GM10847 (cell line): Measurements from ENCODE around the gene PGF.

Source experiments
- POLR2A ChIP-seq: IDR thresholded peaks from 2 replicates; pipeline ENCODE4 v1.6.1; 2011; ENCODE audit not compliant: insufficient read length; ENCODE audit errors: extremely low read depth

PGF gene

DNA sequence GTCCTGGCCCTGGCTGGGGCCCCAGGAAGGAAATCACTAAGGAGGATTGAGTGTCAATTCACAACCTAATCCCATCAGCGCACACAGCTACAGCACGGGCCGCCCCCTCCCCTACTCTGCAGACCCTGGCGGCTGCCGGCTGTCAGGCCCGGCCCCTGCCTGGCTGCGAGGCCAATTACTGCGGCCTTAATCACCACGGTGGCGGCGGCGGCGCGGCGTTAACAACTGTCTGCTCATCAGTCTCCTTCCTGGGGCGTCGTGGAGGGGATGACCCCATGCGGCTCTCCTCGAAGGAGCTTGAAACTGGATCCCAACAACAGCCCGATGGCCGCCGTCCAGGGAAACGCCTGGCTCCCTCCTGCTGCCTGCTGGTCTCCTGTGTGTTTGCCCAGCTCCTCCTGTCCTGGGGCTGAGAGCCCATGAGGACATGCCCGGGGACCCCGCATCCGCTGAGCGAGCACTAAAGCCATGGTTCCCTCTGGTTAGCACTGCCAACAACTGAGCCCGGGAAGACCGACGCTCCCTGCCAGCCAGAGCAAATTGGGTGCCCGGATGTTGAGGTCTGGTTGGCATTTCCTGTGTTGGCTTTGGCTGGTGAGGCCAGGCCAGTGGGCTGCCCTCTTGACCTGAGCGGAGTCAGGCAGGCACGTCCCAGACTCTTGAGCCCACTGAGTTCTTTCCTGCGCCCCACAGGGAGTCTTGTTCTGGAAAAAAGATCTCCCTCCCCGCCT lies 25.5 kb upstream of the PGF start:
- TF ChIP-seq POLR2A, result no peak

DNA sequence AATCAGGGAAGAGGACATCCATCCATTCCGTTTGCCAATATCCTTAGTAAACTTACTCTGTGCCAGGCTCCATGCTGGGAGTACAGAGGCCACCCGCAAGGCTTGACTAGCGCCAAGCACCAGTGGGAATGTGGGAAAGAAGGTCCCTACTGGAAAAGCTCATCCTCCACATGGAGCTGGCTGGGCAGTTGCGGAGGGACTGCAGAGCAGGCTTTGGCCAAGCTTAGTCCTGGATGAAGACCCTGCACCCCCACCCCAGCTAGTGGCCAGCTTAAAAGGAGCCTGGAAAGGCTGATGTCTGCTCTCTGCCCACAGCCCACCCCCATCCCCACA lies 25.0 kb upstream of the PGF start:
- no peak for TF ChIP-seq POLR2A

DNA sequence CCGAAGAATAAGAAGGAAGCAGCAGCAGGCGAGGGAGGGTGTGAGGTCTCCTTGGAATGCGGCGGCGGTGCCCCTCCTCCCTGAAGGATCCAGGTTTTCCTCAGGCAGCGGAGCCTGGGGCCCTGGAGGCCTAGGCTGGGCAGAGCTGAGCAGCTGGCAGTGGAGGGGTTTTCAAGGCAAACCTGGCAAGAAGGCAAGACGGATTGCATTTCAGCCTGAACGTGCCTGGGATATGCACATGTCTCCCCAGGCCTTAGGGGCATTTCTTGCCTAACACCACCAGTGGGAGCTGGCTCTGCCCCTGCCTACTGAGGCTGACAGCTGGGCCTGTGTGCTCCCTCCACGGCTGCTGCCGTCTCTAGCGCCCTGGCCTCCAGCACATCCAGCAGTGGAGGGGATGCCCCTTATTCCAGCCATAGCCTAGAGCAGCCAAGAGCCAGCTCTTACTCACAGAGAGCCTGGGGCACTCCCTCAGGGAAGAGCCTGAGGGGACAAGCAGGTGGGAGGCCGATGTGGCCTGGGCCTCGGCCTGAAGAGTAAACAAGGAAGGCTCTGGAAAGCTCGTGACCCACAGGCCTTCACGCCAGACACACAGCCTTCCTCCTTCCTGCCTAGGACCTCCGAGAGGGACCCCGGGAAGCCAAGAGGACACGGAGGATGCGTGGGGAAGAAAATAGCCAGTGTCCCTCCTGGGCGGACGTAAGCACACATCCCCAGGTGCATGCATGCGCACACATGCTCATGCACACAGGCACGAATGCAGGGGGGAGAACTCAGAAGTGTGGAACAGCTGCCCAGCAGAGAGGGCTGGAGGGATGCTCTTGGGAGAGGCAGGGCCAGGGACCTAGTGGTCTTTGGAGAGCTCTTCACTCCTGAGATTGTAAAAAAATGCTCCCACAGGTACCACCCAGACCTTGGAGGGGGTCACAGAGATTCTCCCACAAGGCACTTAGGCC lies 24.3 kb upstream of the PGF start:
- no peak for TF ChIP-seq POLR2A

DNA sequence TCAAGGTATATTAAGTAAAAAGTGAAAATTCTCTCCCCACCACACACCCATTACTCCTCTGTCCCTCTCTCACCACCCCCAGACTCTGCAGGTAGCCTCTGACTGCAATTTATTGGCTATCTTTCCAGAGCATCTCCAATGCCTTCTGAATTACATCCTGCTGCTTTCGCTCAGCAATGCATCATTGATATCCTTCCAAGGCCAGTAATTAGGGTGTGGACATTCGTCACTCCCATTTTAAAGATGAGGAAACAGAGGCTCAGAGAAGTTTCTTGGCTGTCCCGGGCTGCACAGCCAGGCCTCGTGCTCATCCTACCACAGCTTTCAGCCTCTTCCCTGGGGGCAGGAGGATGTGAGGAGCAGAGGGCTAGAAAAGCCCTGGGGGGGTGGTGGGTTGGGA lies 23.6 kb upstream of the PGF start:
- no peak for TF ChIP-seq POLR2A

DNA sequence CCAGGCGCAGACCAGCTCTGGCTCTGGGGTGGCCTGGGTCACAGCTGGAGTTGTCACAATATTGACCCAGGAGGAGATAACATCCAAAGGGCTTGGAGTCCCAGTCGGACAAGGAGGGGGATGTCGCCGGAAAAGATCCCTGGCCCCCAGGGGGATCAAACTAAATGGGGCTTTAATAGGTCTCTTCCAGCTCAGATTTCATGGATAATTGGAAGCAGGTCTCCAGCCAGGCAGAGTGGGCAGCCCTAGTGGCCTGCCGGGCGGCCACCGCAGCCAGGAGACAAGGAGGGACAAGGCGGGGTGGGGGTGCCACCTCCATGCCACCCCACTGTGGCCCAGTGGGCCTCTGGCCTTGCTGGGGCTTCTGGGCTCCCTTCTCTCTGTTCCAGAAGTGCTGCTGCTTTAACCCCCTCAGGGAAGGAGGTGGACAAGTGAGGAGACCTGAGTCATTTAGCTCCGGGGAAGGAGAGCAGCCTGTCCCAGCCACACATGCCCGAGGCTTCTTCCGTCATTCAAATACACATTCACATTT lies 23.1 kb upstream of the PGF start:
- TF ChIP-seq POLR2A, result no peak

DNA sequence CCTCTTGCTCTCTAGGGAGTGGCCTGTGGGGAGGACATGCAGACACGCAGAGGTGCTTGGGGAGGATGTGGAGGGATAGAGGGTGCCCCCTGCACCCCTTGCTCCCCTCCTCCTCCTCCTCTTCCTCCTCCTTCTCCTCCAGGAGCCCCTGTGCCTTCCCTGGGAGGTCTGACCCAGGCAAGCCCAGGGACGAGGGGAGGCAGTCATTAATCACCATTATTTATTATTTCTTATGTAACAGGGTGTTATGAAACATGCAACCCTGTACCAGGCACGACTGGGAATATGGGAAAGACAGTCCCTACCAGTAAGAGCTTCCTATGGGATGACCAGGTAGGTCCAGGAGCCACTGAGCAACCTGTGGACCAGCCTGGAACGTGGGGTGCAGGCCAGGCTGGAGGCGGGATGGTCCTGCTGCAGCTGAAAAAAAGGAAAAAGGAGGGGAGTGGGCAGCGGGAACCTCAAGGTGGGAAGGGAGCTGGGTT lies 22.5 kb upstream of the PGF start:
- no peak for TF ChIP-seq POLR2A

DNA sequence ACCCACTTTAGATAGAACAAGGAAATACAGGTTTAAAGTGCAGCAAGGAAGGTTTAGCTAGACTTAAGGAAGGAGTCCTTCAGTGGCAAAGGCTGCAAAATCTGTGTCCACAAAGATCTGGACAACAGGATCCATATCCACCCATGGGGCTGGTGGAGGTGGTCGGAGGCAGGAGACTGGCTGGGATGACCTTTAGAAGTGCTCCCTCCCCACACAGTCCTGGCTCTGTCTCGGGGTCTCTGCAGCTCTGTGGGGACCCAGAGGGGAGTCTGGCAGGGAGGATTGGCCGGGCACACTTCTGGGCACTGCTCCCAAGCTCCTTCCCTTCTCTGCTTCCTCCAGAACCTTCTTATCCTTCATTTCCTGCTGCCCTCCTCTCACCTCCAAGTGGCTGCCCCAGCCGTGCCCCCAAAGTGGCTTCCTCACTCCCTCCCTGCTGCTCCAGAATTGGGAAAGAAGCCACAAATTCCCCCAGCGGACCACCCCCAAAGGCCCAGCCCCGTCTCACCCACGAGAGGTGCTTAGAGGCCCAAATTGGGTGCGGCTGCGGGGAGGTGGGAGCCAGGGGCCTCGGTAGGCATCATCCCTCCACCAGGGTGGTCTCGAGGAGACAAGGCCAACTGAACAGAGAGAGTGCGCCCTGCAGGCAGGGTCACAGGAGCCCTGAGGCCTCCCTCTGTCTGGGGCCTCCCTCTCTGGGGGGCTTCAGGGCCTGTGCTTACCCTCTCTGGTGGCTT lies 21.9 kb upstream of the PGF start:
- no peak for TF ChIP-seq POLR2A

DNA sequence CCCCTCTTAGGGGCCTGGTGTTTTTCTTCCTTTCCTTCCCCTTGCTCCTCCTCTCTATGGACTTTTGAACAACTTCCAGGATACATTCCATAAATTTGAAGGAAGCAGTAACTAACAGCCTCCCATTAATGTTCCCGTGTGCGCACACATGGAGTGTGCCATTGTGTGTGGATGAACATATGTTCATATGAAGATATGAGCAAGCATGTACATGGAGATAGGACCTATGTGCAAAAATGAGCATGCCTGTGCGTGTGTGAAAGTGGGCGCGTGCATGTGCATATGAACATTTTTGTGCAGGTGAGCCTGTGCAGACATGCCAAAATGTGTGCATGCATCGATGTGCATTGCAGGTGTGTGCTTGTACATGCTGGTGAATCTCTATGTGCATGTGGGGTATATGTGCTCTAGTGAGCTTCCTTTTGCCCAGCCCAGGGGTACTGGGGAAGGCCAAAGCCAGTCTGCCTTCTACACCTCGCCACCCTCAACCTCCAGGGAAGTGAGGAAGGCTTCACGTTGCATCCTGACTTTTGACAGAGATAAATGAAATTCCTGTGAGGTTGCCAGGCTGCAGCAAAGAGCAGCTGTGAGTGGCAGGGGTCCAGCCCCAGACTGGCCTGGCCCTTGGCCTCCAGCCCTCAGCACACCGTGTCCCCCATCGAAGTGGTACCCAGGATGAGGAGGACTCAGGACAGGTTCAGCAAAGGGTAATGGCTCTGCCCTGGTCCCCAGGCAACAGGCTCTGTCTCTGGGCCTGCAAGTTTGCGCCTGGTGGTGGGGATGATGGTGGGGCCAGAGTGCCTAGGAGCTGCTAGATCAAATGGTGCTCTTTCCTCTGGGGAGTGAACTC lies 21.1 kb upstream of the PGF start:
- no peak for TF ChIP-seq POLR2A

DNA sequence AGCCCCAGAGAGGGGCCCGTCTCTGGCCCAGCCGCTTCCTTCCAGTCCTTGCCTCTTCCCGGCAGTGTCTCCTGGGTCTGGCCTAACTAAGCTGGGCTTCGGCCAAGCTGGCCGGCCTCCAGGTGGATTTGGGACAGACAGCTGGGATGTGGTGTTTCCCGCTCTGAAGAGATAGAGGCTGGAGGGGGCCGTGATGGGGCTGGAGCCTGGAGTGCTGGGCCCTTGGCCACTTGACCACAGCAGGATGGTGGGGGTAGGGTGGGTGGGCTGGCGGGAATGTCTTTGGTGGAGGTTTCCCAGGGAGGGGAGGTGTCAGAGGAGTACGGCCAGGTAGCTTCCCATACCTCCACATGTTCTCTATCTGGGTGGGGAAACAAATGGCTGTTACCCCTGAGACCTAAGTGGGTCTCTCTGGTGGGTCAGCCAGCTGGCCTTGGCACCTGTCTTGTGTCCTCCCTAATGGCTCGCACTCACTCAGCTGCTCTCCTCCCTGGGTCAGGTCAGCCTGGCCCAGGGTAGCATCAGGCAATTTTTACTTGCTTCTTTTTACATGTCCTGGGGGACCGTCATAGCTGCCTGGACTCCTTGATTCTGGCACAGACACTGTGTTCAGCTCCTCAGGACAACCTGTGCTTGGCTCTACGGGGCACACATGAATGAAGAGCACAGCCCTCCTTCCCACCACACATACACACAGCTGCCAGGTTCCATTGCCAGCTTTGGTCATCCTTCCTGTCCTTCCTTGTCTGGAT lies 19.8 kb upstream of the PGF start:
- no peak for TF ChIP-seq POLR2A

DNA sequence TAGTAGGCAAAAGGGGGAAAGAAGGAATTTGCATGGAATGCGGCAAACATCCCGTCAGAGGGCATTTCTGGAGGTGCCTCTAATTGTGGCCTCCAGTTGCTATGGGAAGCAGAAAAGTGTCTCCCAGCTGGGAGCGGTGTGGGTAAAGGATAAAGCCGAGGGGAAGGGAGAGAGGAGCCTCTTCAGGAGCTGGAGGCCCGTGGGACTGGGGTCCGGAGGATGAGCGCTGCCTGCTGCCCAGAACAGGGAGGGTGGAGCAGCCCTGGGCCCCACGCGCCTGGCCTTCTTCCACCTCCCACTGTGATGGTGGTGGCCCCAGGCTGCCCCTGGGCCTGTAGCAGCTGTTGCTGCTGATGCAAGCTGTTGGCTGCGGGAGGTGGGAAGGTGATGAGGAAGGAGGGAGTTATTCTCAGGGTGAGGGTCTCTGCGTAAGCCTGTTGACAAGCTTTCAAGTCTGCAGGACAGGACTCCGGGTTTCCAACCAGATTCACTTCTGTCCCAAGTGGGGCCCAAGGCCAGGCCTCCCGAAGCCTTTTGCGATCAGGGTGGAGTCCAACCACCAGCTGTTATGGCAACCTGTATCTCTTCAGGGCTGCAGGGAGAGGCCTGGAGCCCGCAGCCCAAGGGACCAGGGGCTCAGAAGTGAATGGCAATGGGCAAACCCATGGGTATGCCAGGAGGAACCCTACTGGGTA lies 19.1 kb upstream of the PGF start:
- no peak for TF ChIP-seq POLR2A

DNA sequence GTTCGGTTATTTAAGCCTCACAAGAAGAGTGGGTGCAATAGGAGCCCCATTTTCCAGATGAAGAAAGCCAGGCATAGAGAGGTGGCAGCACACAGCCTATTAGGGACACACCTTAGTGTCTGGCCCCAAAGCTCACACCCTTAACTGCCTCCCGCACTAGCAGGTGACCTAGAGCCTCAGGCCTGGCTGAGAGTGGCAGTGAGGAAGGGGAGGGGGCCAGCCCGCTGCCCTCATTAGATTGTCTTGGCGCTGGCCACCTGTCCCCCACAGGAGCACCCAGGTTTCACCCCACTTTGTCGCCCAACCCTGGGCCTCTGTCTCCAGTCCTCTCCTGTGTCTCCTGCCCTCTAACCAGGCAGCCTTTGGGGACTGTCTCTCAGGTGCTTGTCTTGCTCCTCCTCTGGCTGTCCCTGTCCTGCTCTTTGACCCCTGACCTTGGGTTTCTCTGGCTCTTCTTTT lies 18.5 kb upstream of the PGF start:
- TF ChIP-seq POLR2A, result no peak

DNA sequence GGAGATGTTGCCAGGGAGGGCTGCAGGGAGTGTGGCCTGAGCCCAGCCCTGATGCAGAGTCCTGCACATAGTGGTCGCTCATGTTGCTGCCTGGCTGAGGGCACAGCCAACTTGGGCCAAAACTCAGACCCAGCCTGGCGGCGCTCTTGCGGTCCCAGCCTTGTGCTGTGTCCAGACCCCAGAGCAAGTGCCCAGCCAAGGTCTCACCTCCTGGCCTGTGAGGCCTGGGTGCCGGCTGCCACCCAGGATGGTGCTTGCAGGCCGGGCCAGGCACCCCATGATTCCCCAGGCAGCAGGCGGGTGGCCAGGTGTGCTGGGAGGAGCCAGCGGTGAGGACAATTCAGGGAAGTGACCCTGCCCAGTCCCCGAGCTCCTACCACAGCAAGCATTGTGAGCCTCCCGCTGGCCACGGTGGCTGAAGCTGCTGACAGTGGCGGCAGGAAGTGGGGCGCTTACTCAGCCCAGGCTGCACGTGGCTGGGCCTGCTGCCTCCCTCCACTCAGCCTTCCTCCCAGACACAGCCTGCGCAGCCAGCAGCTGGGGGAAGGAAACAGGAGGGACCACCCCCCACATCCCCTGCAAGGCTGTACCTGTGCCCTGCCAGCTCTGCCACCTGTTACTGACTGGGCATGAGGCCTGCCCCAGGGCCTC lies 17.7 kb upstream of the PGF start:
- TF ChIP-seq POLR2A, result no peak

DNA sequence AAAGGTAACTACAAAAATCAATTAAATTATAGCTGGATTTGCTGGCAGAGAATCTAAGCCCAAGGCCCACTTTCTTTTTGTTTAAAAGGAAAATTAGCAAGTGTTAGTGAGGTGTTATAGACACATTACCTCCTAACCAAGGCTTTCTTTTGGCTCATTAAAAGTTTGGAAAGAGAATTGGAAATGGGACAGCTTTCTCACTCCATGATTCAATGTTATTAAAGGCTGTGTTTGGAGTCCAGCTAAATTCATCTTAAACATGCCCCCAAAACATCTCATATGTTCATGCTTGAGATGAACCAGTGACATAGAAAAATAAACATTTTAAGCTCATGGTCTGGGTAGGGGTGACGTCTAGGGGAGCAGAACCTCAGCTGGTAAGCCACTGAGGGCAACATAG lies 13.4 kb upstream of the PGF start:
- TF ChIP-seq POLR2A, result no peak
